ENCODE results near the gene FOXO3.

DNA sequence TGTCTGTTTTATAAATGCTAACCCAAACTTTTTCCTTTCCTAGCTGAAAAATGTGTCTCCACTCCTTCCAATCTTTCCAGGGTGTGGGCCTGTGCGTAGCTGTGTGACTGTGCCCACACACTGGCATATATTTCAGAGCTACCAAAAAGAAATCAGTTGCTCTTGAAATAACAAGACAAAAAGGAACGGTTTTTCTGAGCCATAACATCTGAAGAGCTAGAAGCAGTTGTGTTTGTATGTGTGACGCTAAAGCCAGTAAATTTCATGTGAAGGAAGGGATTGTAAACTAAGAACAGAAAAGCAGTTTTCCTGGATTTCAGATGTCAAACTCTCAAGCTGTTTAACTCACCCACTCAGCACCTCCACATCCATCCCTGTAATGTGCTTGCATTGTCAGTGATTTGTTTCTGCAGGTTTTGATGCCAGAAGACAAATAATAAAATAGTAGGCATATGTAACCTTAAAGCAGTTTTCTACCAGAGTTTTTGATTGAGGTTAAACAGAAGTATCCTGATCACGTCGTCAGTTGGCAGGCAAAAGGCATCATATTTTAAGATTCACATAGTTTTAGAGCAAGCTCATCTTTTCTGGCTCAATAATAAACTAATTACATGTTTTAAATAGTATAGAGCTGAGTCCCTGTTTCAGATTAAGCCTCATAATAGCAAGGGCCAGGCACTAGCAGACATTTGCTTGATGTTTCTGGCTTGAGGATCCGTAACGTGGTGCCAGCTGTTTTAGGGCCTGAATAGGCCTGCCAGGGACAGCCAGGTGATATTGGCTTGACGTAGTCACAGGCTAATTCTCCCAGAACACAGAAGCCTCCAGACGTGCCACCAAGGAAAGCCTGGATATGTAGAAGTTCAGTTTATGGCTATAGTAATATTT, 90.9 kb downstream of the FOXO3 start:
- TF ChIP-seq, protein P1, sequence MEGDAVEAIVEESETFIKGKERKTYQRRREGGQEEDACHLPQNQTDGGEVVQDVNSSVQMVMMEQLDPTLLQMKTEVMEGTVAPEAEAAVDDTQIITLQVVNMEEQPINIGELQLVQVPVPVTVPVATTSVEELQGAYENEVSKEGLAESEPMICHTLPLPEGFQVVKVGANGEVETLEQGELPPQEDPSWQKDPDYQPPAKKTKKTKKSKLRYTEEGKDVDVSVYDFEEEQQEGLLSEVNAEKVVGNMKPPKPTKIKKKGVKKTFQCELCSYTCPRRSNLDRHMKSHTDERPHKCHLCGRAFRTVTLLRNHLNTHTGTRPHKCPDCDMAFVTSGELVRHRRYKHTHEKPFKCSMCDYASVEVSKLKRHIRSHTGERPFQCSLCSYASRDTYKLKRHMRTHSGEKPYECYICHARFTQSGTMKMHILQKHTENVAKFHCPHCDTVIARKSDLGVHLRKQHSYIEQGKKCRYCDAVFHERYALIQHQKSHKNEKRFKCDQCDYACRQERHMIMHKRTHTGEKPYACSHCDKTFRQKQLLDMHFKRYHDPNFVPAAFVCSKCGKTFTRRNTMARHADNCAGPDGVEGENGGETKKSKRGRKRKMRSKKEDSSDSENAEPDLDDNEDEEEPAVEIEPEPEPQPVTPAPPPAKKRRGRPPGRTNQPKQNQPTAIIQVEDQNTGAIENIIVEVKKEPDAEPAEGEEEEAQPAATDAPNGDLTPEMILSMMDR (IDR thresholded peaks at IDR 0.05): no peak
- TF ChIP-seq POLR2A (IDR thresholded peaks at IDR 0.05): no peak

Measured in lower leg skin (tissue), 3 donors.